NCI-H345 (cell line): ENCODE results near the gene KERA.

Experiments
- DNase-seq: peaks from one replicate; lab custom pipeline; 2025; lab: John Stamatoyannopoulos, UW

KERA gene

GRCh38 chr12:91073426-91073825, 15.6 kb upstream of the KERA start:
- DNase-seq, result no peak

GRCh38 chr12:91072931-91073330, 15.1 kb upstream of the KERA start:
- DNase-seq, result no peak

- DNase-seq, result no peak
Observed at GRCh38 chr12:91070936-91071335, 13.1 kb upstream of the KERA start.

DNA sequence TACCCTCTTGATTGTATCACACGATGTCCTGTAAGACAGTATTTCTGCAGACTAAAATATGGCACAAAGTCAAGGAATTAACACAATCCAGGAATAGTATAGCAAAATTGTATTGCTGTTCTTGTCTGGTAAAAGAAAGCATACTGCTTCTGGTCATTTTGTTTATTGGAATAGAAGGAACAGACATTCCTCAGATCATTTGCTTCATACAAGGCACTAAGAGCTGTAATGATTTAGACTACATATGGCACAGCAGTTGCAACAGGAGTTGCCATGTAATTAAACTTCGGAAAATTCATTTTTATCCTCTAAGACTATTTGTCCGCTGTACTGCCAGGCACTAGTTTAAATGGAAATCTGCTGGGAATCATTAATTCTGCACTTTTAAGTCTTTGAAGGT, 7.6 kb upstream of the KERA start:
- DNase-seq, result no peak

DNA sequence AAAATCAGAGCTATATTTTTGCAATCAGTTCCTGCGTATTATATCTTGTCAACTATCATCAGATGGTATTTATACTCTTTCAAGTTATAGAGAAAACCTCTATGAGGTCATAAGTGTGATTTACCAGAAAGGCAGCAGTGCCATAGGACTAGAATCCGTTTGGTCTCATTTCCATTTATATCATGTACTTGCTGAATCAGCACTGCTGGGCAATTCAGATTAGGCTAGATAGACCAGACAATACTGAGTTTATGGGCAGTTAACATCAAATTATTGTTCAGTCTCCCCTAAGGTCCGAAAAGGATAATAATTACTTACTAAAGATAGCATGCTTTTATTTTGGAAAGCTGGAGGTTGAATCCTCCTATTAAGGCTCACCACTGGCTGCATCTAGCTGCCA, 6.8 kb upstream of the KERA start:
- DNase-seq, result no peak

DNA sequence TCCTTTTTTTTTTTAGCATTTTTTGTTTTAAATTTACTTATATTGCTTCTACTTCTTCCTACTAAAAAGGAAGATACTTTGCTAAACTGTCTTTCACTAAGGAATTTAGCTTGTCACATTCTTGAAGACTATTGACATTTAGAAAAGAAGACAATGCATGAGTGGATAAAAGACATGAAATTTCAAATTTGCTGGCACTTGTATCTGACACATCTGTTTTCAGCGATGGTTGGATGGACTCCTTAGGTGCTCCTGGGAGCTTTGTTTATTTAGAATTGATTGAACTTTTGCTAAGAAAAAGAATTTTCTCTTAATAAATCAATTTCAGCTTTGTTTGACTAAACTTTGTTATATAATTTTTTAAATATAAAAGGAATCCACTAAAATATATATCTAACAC, 3.3 kb upstream of the KERA start:
- no peak for DNase-seq

GRCh38 chr12:91059211-91059610, 1.4 kb upstream of the KERA start:
- no peak for DNase-seq

- DNase-seq, result no peak
Observed at GRCh38 chr12:91058786-91059185, 962 bp upstream of the KERA start.

DNA sequence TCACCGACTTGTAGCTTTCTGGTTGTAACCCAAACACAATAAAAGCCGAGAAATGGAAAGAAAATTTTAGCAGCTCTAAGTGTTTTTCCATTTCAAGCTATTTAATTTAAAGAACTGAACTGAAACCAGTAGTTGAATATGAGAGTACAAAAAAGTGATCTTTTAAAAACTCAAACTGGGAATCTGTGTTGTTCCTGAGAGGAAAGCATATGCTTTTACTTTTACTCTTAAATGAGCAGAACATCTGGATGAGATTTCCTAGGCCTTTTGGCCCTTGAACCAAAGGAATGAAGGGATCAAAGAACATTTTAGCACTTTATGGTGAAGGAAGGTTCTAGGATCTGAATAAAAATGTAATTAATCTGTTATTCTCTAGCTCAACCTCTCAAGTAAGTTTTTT, 1.3 kb downstream of the KERA start:
- no peak for DNase-seq

- no peak for DNase-seq
Observed at GRCh38 chr12:91055976-91056375, 1.8 kb downstream of the KERA start.

DNA sequence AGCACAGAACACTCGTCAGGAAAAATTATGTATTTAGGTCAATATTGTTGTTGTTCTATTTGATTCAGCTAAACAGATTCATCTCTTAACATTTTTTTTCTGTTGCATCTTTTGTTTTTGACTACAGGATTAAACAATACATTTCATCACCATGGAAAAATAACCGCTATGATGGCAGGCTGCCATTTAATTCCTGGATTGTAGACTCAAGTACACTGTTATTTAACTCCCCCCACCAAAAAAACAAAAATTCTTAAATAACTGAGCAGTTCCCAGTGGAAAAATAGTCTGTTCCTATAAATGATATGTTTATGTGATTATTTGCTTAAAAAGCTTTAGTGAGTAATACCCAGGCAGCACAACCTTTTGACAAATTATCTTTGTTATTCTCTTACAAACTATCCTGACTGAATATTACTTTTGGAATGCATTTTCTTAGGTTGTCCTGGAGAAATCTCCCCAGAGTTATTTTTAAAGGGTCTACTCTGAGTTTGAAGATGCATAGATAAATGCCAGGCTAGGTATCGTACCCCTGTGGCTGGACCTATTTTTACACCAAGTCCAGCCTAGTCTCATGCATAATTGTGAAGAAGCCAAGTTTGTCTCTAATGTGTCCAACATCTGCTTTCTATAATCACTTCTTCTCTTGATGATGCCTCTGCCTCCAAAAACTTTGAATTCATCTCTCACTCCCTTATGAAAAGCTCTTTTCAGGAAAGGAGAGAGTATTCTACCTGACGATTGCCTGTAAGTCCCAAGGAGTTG, 3.7 kb downstream of the KERA start:
- DNase-seq, result peak; percentile 2

DNA sequence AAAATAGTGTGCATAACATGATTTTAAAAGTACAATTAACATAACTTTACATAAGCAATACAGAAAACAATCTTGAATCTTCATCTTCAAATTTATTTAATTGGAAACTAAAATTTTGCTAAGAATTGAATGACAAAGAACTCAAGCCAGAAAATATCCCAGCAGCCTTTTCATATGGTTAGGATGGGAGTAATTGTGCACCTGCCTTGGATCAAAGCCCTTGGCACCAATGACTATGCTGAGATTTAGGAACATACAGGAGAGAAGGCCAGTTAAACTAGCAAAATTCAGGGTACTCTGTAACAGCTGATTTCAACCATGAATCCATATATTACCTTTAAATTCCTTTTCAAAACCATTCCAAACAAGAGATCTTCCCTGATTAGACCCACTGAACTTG, 5.8 kb downstream of the KERA start:
- no peak for DNase-seq

DNA sequence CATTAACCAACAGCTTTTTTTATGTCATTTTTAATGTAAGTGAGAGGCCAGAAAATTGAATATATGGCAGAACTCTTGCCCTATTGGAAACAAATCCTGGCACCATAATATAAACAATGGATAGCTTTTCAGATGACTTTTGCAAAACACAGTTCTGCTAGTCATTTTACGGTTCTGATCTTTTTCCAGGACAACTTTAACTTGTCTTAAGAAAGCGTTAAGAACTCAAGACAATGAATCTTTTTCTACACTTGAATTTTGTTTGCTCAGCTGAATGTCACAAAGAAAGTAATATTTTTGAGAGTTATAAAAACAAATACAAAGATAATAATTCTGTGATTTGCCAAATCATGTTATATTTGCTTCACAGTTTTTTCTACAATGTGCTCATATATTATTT, 13.2 kb downstream of the KERA start:
- no peak for DNase-seq

GRCh38 chr12:91043408-91043807, 14.4 kb downstream of the KERA start:
- no peak for DNase-seq

DNA sequence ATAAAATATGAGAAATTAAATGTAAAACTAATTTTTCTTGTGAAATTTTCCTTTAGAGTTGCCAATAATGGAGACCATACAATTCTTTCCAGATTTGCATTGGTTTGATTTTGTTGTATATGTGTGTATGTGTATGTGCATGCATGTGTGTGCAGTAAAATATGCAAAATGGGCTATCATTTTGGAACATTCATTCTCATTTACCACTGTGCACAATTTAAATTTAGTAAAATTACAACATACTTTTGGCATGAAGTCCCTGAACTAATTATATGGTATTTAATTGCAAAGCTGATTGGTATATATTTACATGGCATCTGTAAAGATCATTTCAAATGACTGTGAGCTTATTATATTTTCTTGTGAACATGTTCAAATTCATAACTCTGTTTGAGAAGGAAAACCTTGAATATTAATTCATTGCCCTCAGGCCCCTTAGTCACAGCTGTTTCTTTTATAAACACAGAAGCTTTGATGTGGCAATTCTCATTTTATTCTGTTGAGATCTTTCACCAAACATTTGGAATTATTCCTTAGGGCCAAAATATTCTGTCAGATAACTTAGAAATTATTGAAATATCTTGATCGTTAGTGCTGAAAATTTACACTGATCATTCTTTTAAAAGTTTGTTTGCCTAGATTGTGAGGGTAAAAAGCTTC, 17.6 kb downstream of the KERA start:
- no peak for DNase-seq

- DNase-seq, result no peak
Observed at GRCh38 chr12:91037276-91037675, 20.5 kb downstream of the KERA start.

GRCh38 chr12:91033251-91033650, 24.6 kb downstream of the KERA start:
- no peak for DNase-seq

- no peak for DNase-seq
Observed at GRCh38 chr12:91023326-91024004, 34.4 kb downstream of the KERA start.

GRCh38 chr12:91021076-91021475, 36.7 kb downstream of the KERA start:
- DNase-seq, result no peak

- no peak for DNase-seq
Observed at GRCh38 chr12:91019455-91019854, 38.4 kb downstream of the KERA start.

GRCh38 chr12:91017511-91018263, 40.1 kb downstream of the KERA start:
- no peak for DNase-seq

DNA sequence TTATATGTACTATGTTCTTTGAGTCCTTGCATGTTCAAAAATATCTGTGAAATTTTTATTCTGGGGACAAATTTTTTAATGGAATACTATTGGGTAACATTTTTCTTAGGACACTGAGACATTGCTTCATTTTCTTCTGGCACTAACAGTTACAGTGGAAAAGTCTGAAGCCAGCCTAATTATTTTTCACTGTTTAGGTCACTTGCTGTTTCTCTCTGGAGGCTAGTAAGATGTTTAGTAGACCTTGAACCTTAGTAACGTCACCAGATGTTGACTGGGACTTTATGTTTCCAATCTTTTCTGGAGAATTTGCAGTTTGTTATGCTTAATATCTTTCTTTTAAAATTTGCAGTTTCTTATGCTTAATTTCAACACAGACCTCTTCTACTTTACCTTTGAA, 40.8 kb downstream of the KERA start:
- no peak for DNase-seq
